GM21526 (cell line): Measurements from ENCODE around the gene NUDT5.
"Not testable (repeated sequence)": the region's sequence is repeated elsewhere in the genome, so short reads cannot be mapped to it uniquely, and the experiment has no call there.

Experiments
- ATAC-seq: cut with Tn5 transposase; IDR thresholded peaks from one replicate; pipeline ENCODE4 v1.9.1; 2021; ENCODE audit warnings: moderate library complexity; ENCODE audit not compliant: unreplicated experiment, low FRiP score

The NUDT5 gene

GRCh38 chr10:12195603-12196506 is at the start of gene NUDT5, which contains the start of gene CDC123:
TSS of gene NUDT5 (minus strand) at chr10:12195891. CDS start at chr10:12186291, 9,600 bp downstream.
TSS of gene CDC123 (plus strand) at chr10:12196188. CDS start at chr10:12196246, 58 bp downstream.
- ATAC-seq: peak; percentile 84

- ATAC-seq: no peak
Observed at GRCh38 chr10:12243864-12244620, 48.4 kb upstream of the NUDT5 start.

GRCh38 chr10:12241810-12242529 is 46.3 kb upstream of the NUDT5 start:
- ATAC-seq: no peak

GRCh38 chr10:12238821-12239220 is 43.1 kb upstream of the NUDT5 start:
- ATAC-seq: no peak

GRCh38 chr10:12237265-12238220 is 41.9 kb upstream of the NUDT5 start:
- ATAC-seq: no peak

GRCh38 chr10:12235796-12236195 is 40.1 kb upstream of the NUDT5 start:
- no peak for ATAC-seq

- ATAC-seq: no peak
Observed at GRCh38 chr10:12235116-12235694, 39.5 kb upstream of the NUDT5 start.

- not testable (repeated sequence) for ATAC-seq
Observed at GRCh38 chr10:12234687-12235086, 39.0 kb upstream of the NUDT5 start.

GRCh38 chr10:12228851-12229250 is 33.2 kb upstream of the NUDT5 start:
- no peak for ATAC-seq

- not testable (repeated sequence) for ATAC-seq
Observed at GRCh38 chr10:12226438-12226837, 30.7 kb upstream of the NUDT5 start.

- ATAC-seq: no peak
Observed at GRCh38 chr10:12225444-12225843, 29.8 kb upstream of the NUDT5 start.

- no peak for ATAC-seq
Observed at GRCh38 chr10:12221323-12222298, 25.9 kb upstream of the NUDT5 start.

- no peak for ATAC-seq
Observed at GRCh38 chr10:12218991-12219390, 23.3 kb upstream of the NUDT5 start.

- ATAC-seq: no peak
Observed at GRCh38 chr10:12214763-12215218, 19.1 kb upstream of the NUDT5 start.

GRCh38 chr10:12214093-12214492 is 18.4 kb upstream of the NUDT5 start:
- ATAC-seq: no peak

- ATAC-seq: no peak
Observed at GRCh38 chr10:12213621-12214020, 17.9 kb upstream of the NUDT5 start.

GRCh38 chr10:12212454-12212853 is 16.8 kb upstream of the NUDT5 start:
- ATAC-seq: no peak

GRCh38 chr10:12208460-12208859 is 12.8 kb upstream of the NUDT5 start:
- ATAC-seq: no peak
